PC-3 (cell line): ENCODE data around the gene MYL7. TPM values are rescaled to one million over a fixed set of nuclear protein-coding genes. Genes with fewer than 3 reads are reported as not detected.
A peak's percentile ranks its signal among the peaks of the same experiment; 100 is the strongest.

ENCODE experiments used
- ATAC-seq: fragments of 200-7000 bp; cut with Tn5 transposase; 2 replicates; pipeline ENCODE4 v1.9.1; 2020; ENCODE audit warnings: mild to moderate bottlenecking, moderate library complexity
- BruUV-seq: library from RNA; stranded (reverse); fragments of 400-500 nt; replicated peaks from 2 replicates; lab custom pipeline; 2021; lab: Mats Ljungman, UMichigan
- CTCF ChIA-PET: fragments of 300-600 bp; sonication (Branson Sonifier 250); formaldehyde crosslinking; loops from one replicate; lab custom pipeline; 2022; ENCODE audit warnings: antibody characterized with exemption; lab: Charles Lee
- POLR2A ChIA-PET: fragments of 300-600 bp; sonication (Branson Sonifier 250); formaldehyde crosslinking; loops from one replicate; lab custom pipeline; 2022; ENCODE audit warnings: antibody characterized with exemption; ENCODE audit not compliant: unreplicated experiment; lab: Charles Lee
- DNase-seq: peaks from one replicate; pipeline ENCODE4 v3.0.0-alpha.2; 2015
- H2AFZ ChIP-seq: fragments of 300-600 bp; sonication (generic); 2 replicates; pipeline ENCODE4 v1.6.0; 2016; ENCODE audit warnings: antibody characterized with exemption, low read length
- H3F3A ChIP-seq: fragments of 300-600 bp; sonication (generic); one replicate; pipeline ENCODE4 v1.6.0; 2017; ENCODE audit warnings: antibody characterized with exemption, low read length, control low read depth, mild to moderate bottlenecking; ENCODE audit not compliant: unreplicated experiment
- H3K27ac ChIP-seq: fragments of 300-600 bp; sonication (generic); 2 replicates; pipeline ENCODE4 v1.5.1; 2016; ENCODE audit warnings: mild to moderate bottlenecking, low read length
- H3K27me3 ChIP-seq: fragments of 300-600 bp; sonication (generic); 2 replicates; pipeline ENCODE4 v1.6.1; 2016; ENCODE audit warnings: low read length, mixed read lengths
- H3K36me3 ChIP-seq: fragments of 300-600 bp; sonication (generic); 2 replicates; pipeline ENCODE4 v1.6.1; 2016; ENCODE audit warnings: low read depth, mixed run types, low read length, mixed read lengths
- H3K4me1 ChIP-seq: fragments of 300-600 bp; sonication (generic); 2 replicates; pipeline ENCODE4 v1.5.1; 2016; ENCODE audit warnings: low read length; ENCODE audit not compliant: insufficient read depth
- H3K4me2 ChIP-seq: fragments of 300-600 bp; sonication (generic); 2 replicates; pipeline ENCODE4 v1.6.0; 2016; ENCODE audit warnings: low read length
- H3K4me3 ChIP-seq: fragments of 300-600 bp; sonication (generic); 2 replicates; pipeline ENCODE4 v1.5.1; 2016; ENCODE audit warnings: mild to moderate bottlenecking, low read length, mixed read lengths
- H3K79me2 ChIP-seq: fragments of 300-600 bp; sonication (generic); 2 replicates; pipeline ENCODE4 v1.6.1; 2017; ENCODE audit warnings: low read length, mixed read lengths
- H3K9ac ChIP-seq: fragments of 300-600 bp; sonication (generic); 2 replicates; pipeline ENCODE4 v1.6.0; 2016; ENCODE audit warnings: mild to moderate bottlenecking, low read length
- H3K9me2 ChIP-seq: fragments of 300-600 bp; sonication (generic); replicated peaks from 2 replicates; pipeline ENCODE4 v1.6.1; 2016; ENCODE audit warnings: mixed run types, low read length, mixed read lengths
- H3K9me3 ChIP-seq: fragments of 300-600 bp; sonication (generic); 2 replicates; pipeline ENCODE4 v1.6.1; 2016; ENCODE audit warnings: low read length, mixed read lengths
- H4K20me1 ChIP-seq: fragments of 300-600 bp; sonication (generic); 2 replicates; pipeline ENCODE4 v1.6.1; 2016; ENCODE audit warnings: low read length, mixed read lengths
- CTCF ChIP-seq: fragments of 300-600 bp; sonication (generic); conservative IDR thresholded peaks from 2 replicates; pipeline ENCODE4 v1.5.1; 2017; ENCODE audit warnings: antibody characterized with exemption, low read depth, mild to moderate bottlenecking, low read length
- EZH2 ChIP-seq: fragments of 300-600 bp; sonication (generic); IDR thresholded peaks from one replicate; pipeline ENCODE4 v1.6.1; 2017; ENCODE audit warnings: antibody characterized with exemption, mild to moderate bottlenecking, low read length; ENCODE audit not compliant: unreplicated experiment
- EZH2phosphoT487 ChIP-seq: fragments of 300-600 bp; sonication (generic); IDR thresholded peaks from 2 replicates; pipeline ENCODE4 v1.6.1; 2018; ENCODE audit warnings: mild to moderate bottlenecking, antibody characterized with exemption, low read length, borderline replicate concordance
- intact Hi-C: fragments of 100-400 bp; cut with micrococcal nuclease; formaldehyde crosslinking; loops from 2 replicates; pipeline ENCODE4 v1.9.0; 2023
- total RNA-seq: library from RNA; depleted of rRNA; stranded (reverse); fragments of >200 nt; gene quantifications from 2 replicates; pipeline ENCODE4 v1.2.3, GENCODE V29; 2014

Gene MYL7
- total RNA-seq, 1 experiment from 2014 or later: not detected

- ChIA-PET CTCF (no interaction called here), POLR2A (no interaction called here)
- no peak overlapping the region for H3K4me2 ChIP-seq
- H3K9me2 ChIP-seq: no peaks in the 10 kb centered on the region
- H3K4me1 ChIP-seq: peaks cover 28% of the 10 kb centered on the region
- no peaks in the 10 kb centered on the region for H4K20me1 ChIP-seq
- no peaks in the 10 kb centered on the region for H3F3A ChIP-seq
- H3K9me3 ChIP-seq: no peaks in the 10 kb centered on the region
- no peak overlapping the region for H3K27ac ChIP-seq
- no TSS peak for BruUV-seq
- H2AFZ ChIP-seq: no peak overlapping the region
- no peak overlapping the region for H3K9ac ChIP-seq
- no peaks in the 10 kb centered on the region for H3K79me2 ChIP-seq
- ATAC-seq: no peak
- no peak overlapping the region for H3K4me3 ChIP-seq
- no peaks in the 10 kb centered on the region for H3K27me3 ChIP-seq
- TF ChIP-seq EZH2: no peak
- TF ChIP-seq EZH2phosphoT487: no peak
- TF ChIP-seq CTCF: no peak
- H3K36me3 ChIP-seq: no peaks in the 10 kb centered on the region
- intact Hi-C loops: no loop called here
- DNase-seq: no peak
Measured at GRCh38 chr7:44180631-44181030, 39.5 kb upstream of the MYL7 start.

GRCh38 chr7:44177570-44178131 is 36.5 kb upstream of the MYL7 start:
- peak; percentile 39 for DNase-seq
- Histone ChIP-seq H3F3A (no peaks in the 10 kb centered on the region), H3K9ac (no peak overlapping the region), H3K79me2 (no peaks in the 10 kb centered on the region), H3K4me1 (peaks cover 11% of the 10 kb centered on the region), H3K27ac (no peak overlapping the region), H4K20me1 (no peaks in the 10 kb centered on the region), H3K36me3 (no peaks in the 10 kb centered on the region), H3K9me2 (no peaks in the 10 kb centered on the region), H2AFZ (peak overlapping the region; percentile 43; the same call in 1 of the 2 replicates), H3K9me3 (no peaks in the 10 kb centered on the region), H3K4me2 (peak overlapping the region; percentile 44; the same call in 1 of the 2 replicates), H3K27me3 (no peaks in the 10 kb centered on the region), H3K4me3 (no peak overlapping the region)
- CTCF ChIA-PET: no interaction called here
- POLR2A ChIA-PET: no interaction called here
- ATAC-seq: peak; percentile 92
- no peak for TF ChIP-seq CTCF
- no peak for TF ChIP-seq EZH2
- no peak for TF ChIP-seq EZH2phosphoT487
- intact Hi-C loops: no loop called here
- BruUV-seq: no TSS peak

GRCh38 chr7:44176486-44176885 is 35.4 kb upstream of the MYL7 start:
- DNase-seq (no peak), ATAC-seq (no peak)
- H3K79me2 ChIP-seq: no peaks in the 10 kb centered on the region
- no peak overlapping the region for H3K4me3 ChIP-seq
- no peaks in the 10 kb centered on the region for H3K9me3 ChIP-seq
- no peak overlapping the region for H3K4me2 ChIP-seq
- POLR2A ChIA-PET: no interaction called here
- CTCF ChIA-PET: no interaction called here
- no peaks in the 10 kb centered on the region for H3K9me2 ChIP-seq
- no peaks in the 10 kb centered on the region for H3K27me3 ChIP-seq
- no TSS peak for BruUV-seq
- no peak for TF ChIP-seq CTCF
- no peak for TF ChIP-seq EZH2
- no peak for TF ChIP-seq EZH2phosphoT487
- no peaks in the 10 kb centered on the region for H4K20me1 ChIP-seq
- no peaks in the 10 kb centered on the region for H3F3A ChIP-seq
- no peak overlapping the region for H3K9ac ChIP-seq
- no peaks in the 10 kb centered on the region for H3K36me3 ChIP-seq
- intact Hi-C loops: no loop called here
- peaks cover 11% of the 10 kb centered on the region for H3K4me1 ChIP-seq
- H2AFZ ChIP-seq: no peak overlapping the region
- H3K27ac ChIP-seq: no peak overlapping the region
